Peyer's patch (tissue), 4 donors: ENCODE measurements around the gene SLC7A8.

Source experiments
- CTCF ChIP-seq, 6 experiments: fragments of 450-650 bp in 4 of 6; fragments of 200-600 bp in 2 of 6; sonication (generic) in 1 of 6; IDR thresholded peaks; one replicate each; pipeline ENCODE4 v1.5.1; 2017 to 2019; ENCODE audit warnings: antibody characterized with exemption in 6 of 6, mild to moderate bottlenecking in 3 of 6, moderate library complexity in 1 of 6
- POLR2A ChIP-seq, 2 donors: fragments of 450-650 bp; IDR thresholded peaks; one replicate each; pipeline ENCODE4 v1.5.1; 2017; ENCODE audit warnings: antibody characterized with exemption in 2 of 2, mild to moderate bottlenecking in 2 of 2, moderate library complexity in 2 of 2

- TF ChIP-seq CTCF (IDR thresholded peaks at IDR 0.05) (no peak), POLR2A (IDR thresholded peaks at IDR 0.05) (no peak)
Measured at GRCh38 chr14:23158779-23159178, 24.7 kb downstream of the SLC7A8 start.
